KOPT-K1 (cell line): ENCODE results near the gene EGFR.

Source experiments
- H3K27ac ChIP-seq: fragments of 200-600 bp; sonication (generic); 2 replicates; pipeline ENCODE4 v1.5.1; 2016; ENCODE audit warnings: antibody characterized with exemption, mild to moderate bottlenecking, low read depth, low read length; ENCODE audit not compliant: poor library complexity, severe bottlenecking
- H3K36me3 ChIP-seq: fragments of 200-600 bp; sonication (generic); 2 replicates; pipeline ENCODE4 v1.5.1; 2017; ENCODE audit warnings: antibody characterized with exemption, mild to moderate bottlenecking, low read length, moderate library complexity; ENCODE audit not compliant: insufficient read depth
- H3K9me3 ChIP-seq: fragments of 200-600 bp; sonication (generic); 2 replicates; pipeline ENCODE4 v1.5.1; 2017; ENCODE audit warnings: antibody characterized with exemption, low read length, mild to moderate bottlenecking; ENCODE audit not compliant: insufficient read depth, poor library complexity, severe bottlenecking

The EGFR gene

GRCh38 chr7:55071411-55072175 lies 52.8 kb downstream of the EGFR start:
- Histone ChIP-seq H3K36me3 (no peaks in the 10 kb centered on the region), H3K27ac (no peak overlapping the region)

GRCh38 chr7:55072251-55072650 lies 53.4 kb downstream of the EGFR start:
- Histone ChIP-seq H3K9me3 (no peaks in the 10 kb centered on the region), H3K27ac (no peak overlapping the region), H3K36me3 (no peaks in the 10 kb centered on the region)

More at GRCh38 chr7:55071411-55072175, 52.8 kb downstream of the EGFR start:
- no peaks in the 10 kb centered on the region for H3K9me3 ChIP-seq

GRCh38 chr7:55073051-55073511 lies 54.3 kb downstream of the EGFR start:
- no peaks in the 10 kb centered on the region for H3K9me3 ChIP-seq
- no peaks in the 10 kb centered on the region for H3K36me3 ChIP-seq
- no peak overlapping the region for H3K27ac ChIP-seq

- Histone ChIP-seq H3K27ac (no peak overlapping the region), H3K9me3 (no peaks in the 10 kb centered on the region), H3K36me3 (no peaks in the 10 kb centered on the region)
These were observed 55.2 kb downstream of the EGFR start for GRCh38 chr7:55073976-55074528.

GRCh38 chr7:55075464-55076021 lies 56.7 kb downstream of the EGFR start:
- Histone ChIP-seq H3K27ac (no peak overlapping the region), H3K36me3 (no peaks in the 10 kb centered on the region)

GRCh38 chr7:55077561-55078410 lies 59.0 kb downstream of the EGFR start:
- Histone ChIP-seq H3K27ac (no peak overlapping the region), H3K36me3 (no peaks in the 10 kb centered on the region), H3K9me3 (no peaks in the 10 kb centered on the region)

More at GRCh38 chr7:55075464-55076021, 56.7 kb downstream of the EGFR start:
- no peaks in the 10 kb centered on the region for H3K9me3 ChIP-seq

- Histone ChIP-seq H3K36me3 (no peaks in the 10 kb centered on the region), H3K27ac (no peak overlapping the region), H3K9me3 (no peaks in the 10 kb centered on the region)
These were observed 59.9 kb downstream of the EGFR start for GRCh38 chr7:55078465-55079372.

GRCh38 chr7:55080000-55080623 lies 61.3 kb downstream of the EGFR start:
- Histone ChIP-seq H3K27ac (no peak overlapping the region), H3K36me3 (no peaks in the 10 kb centered on the region), H3K9me3 (no peaks in the 10 kb centered on the region)

- Histone ChIP-seq H3K9me3 (no peaks in the 10 kb centered on the region), H3K27ac (no peak overlapping the region), H3K36me3 (no peaks in the 10 kb centered on the region)
These were observed 62.3 kb downstream of the EGFR start for GRCh38 chr7:55081068-55081467.

GRCh38 chr7:55081472-55082227 lies 62.8 kb downstream of the EGFR start:
- Histone ChIP-seq H3K36me3 (no peaks in the 10 kb centered on the region), H3K9me3 (no peaks in the 10 kb centered on the region), H3K27ac (no peak overlapping the region)

- H3K27ac ChIP-seq, result no peak overlapping the region
- H3K36me3 ChIP-seq, result no peaks in the 10 kb centered on the region
- H3K9me3 ChIP-seq, result no peaks in the 10 kb centered on the region
These were observed 63.4 kb downstream of the EGFR start for GRCh38 chr7:55082228-55082603.

GRCh38 chr7:55083206-55083605 lies 64.4 kb downstream of the EGFR start:
- no peak overlapping the region for H3K27ac ChIP-seq
- no peaks in the 10 kb centered on the region for H3K9me3 ChIP-seq
- no peaks in the 10 kb centered on the region for H3K36me3 ChIP-seq

- H3K36me3 ChIP-seq, result no peaks in the 10 kb centered on the region
- H3K9me3 ChIP-seq, result no peaks in the 10 kb centered on the region
- H3K27ac ChIP-seq, result no peak overlapping the region
These were observed 65.5 kb downstream of the EGFR start for GRCh38 chr7:55084307-55084706.
